PC-3 (cell line): ENCODE measurements around the gene MGAT4A. TPM values are rescaled to one million over a fixed set of nuclear protein-coding genes. Genes with fewer than 3 reads are reported as not detected.

Experiments
- ATAC-seq: fragments of 200-7000 bp; cut with Tn5 transposase; 2 replicates; pipeline ENCODE4 v1.9.1; 2020; ENCODE audit warnings: mild to moderate bottlenecking, moderate library complexity
- BruUV-seq: library from RNA; stranded (reverse); fragments of 400-500 nt; replicated peaks from 2 replicates; lab custom pipeline; 2021; lab: Mats Ljungman, UMichigan
- CTCF ChIA-PET: fragments of 300-600 bp; sonication (Branson Sonifier 250); formaldehyde crosslinking; loops from one replicate; lab custom pipeline; 2022; ENCODE audit warnings: antibody characterized with exemption; lab: Charles Lee
- POLR2A ChIA-PET: fragments of 300-600 bp; sonication (Branson Sonifier 250); formaldehyde crosslinking; loops from one replicate; lab custom pipeline; 2022; ENCODE audit warnings: antibody characterized with exemption; ENCODE audit not compliant: unreplicated experiment; lab: Charles Lee
- DNase-seq: peaks from one replicate; pipeline ENCODE4 v3.0.0-alpha.2; 2015
- H2AFZ ChIP-seq: fragments of 300-600 bp; sonication (generic); 2 replicates; pipeline ENCODE4 v1.6.0; 2016; ENCODE audit warnings: antibody characterized with exemption, low read length
- H3F3A ChIP-seq: fragments of 300-600 bp; sonication (generic); one replicate; pipeline ENCODE4 v1.6.0; 2017; ENCODE audit warnings: antibody characterized with exemption, low read length, control low read depth, mild to moderate bottlenecking; ENCODE audit not compliant: unreplicated experiment
- H3K27ac ChIP-seq: fragments of 300-600 bp; sonication (generic); 2 replicates; pipeline ENCODE4 v1.5.1; 2016; ENCODE audit warnings: mild to moderate bottlenecking, low read length
- H3K27me3 ChIP-seq: fragments of 300-600 bp; sonication (generic); 2 replicates; pipeline ENCODE4 v1.6.1; 2016; ENCODE audit warnings: low read length, mixed read lengths
- H3K36me3 ChIP-seq: fragments of 300-600 bp; sonication (generic); 2 replicates; pipeline ENCODE4 v1.6.1; 2016; ENCODE audit warnings: low read depth, mixed run types, low read length, mixed read lengths
- H3K4me1 ChIP-seq: fragments of 300-600 bp; sonication (generic); 2 replicates; pipeline ENCODE4 v1.5.1; 2016; ENCODE audit warnings: low read length; ENCODE audit not compliant: insufficient read depth
- H3K4me2 ChIP-seq: fragments of 300-600 bp; sonication (generic); 2 replicates; pipeline ENCODE4 v1.6.0; 2016; ENCODE audit warnings: low read length
- H3K4me3 ChIP-seq: fragments of 300-600 bp; sonication (generic); 2 replicates; pipeline ENCODE4 v1.5.1; 2016; ENCODE audit warnings: mild to moderate bottlenecking, low read length, mixed read lengths
- H3K79me2 ChIP-seq: fragments of 300-600 bp; sonication (generic); 2 replicates; pipeline ENCODE4 v1.6.1; 2017; ENCODE audit warnings: low read length, mixed read lengths
- H3K9ac ChIP-seq: fragments of 300-600 bp; sonication (generic); 2 replicates; pipeline ENCODE4 v1.6.0; 2016; ENCODE audit warnings: mild to moderate bottlenecking, low read length
- H3K9me2 ChIP-seq: fragments of 300-600 bp; sonication (generic); replicated peaks from 2 replicates; pipeline ENCODE4 v1.6.1; 2016; ENCODE audit warnings: mixed run types, low read length, mixed read lengths
- H3K9me3 ChIP-seq: fragments of 300-600 bp; sonication (generic); 2 replicates; pipeline ENCODE4 v1.6.1; 2016; ENCODE audit warnings: low read length, mixed read lengths
- H4K20me1 ChIP-seq: fragments of 300-600 bp; sonication (generic); 2 replicates; pipeline ENCODE4 v1.6.1; 2016; ENCODE audit warnings: low read length, mixed read lengths
- CTCF ChIP-seq: fragments of 300-600 bp; sonication (generic); conservative IDR thresholded peaks from 2 replicates; pipeline ENCODE4 v1.5.1; 2017; ENCODE audit warnings: antibody characterized with exemption, low read depth, mild to moderate bottlenecking, low read length
- EZH2 ChIP-seq: fragments of 300-600 bp; sonication (generic); IDR thresholded peaks from one replicate; pipeline ENCODE4 v1.6.1; 2017; ENCODE audit warnings: antibody characterized with exemption, mild to moderate bottlenecking, low read length; ENCODE audit not compliant: unreplicated experiment
- EZH2phosphoT487 ChIP-seq: fragments of 300-600 bp; sonication (generic); IDR thresholded peaks from 2 replicates; pipeline ENCODE4 v1.6.1; 2018; ENCODE audit warnings: mild to moderate bottlenecking, antibody characterized with exemption, low read length, borderline replicate concordance
- intact Hi-C: fragments of 100-400 bp; cut with micrococcal nuclease; formaldehyde crosslinking; loops from 2 replicates; pipeline ENCODE4 v1.9.0; 2023
- total RNA-seq: library from RNA; depleted of rRNA; stranded (reverse); fragments of >200 nt; gene quantifications from 2 replicates; pipeline ENCODE4 v1.2.3, GENCODE V29; 2014

MGAT4A gene
- total RNA-seq, 1 experiment from 2014 or later = 6.1 TPM

- TF ChIP-seq EZH2 (no peak), CTCF (no peak), EZH2phosphoT487 (no peak)
- CTCF ChIA-PET = no interaction called here
- Histone ChIP-seq H3F3A (no peaks in the 10 kb centered on the region), H3K9me3 (no peaks in the 10 kb centered on the region), H3K36me3 (no peaks in the 10 kb centered on the region), H3K4me3 (no peak overlapping the region), H3K27ac (no peak overlapping the region), H3K27me3 (no peaks in the 10 kb centered on the region), H2AFZ (no peak overlapping the region), H4K20me1 (no peaks in the 10 kb centered on the region), H3K79me2 (no peaks in the 10 kb centered on the region), H3K9ac (no peak overlapping the region), H3K4me2 (no peak overlapping the region), H3K9me2 (no peaks in the 10 kb centered on the region), H3K4me1 (peaks cover 3% of the 10 kb centered on the region; the same call in 1 of the 2 replicates)
- DNase-seq = no peak
- intact Hi-C loops = no loop called here
- POLR2A ChIA-PET = no interaction called here
- ATAC-seq = no peak
- no TSS peak for BruUV-seq
These were observed 45.2 kb upstream of the MGAT4A start for GRCh38 chr2:98776136-98776535.

- no peaks in the 10 kb centered on the region for H3K9me3 ChIP-seq
- H3K36me3 ChIP-seq = no peaks in the 10 kb centered on the region
- no peak overlapping the region for H3K4me3 ChIP-seq
- no peak overlapping the region for H3K27ac ChIP-seq
- CTCF ChIA-PET = no interaction called here
- no peak overlapping the region for H3K4me2 ChIP-seq
- POLR2A ChIA-PET = no interaction called here
- no peaks in the 10 kb centered on the region for H3K27me3 ChIP-seq
- no peak overlapping the region for H3K9ac ChIP-seq
- H3F3A ChIP-seq = no peaks in the 10 kb centered on the region
- intact Hi-C loops = no loop called here
- no peaks in the 10 kb centered on the region for H4K20me1 ChIP-seq
- ATAC-seq (no peak), DNase-seq (no peak)
- H2AFZ ChIP-seq = no peak overlapping the region
- no peaks in the 10 kb centered on the region for H3K79me2 ChIP-seq
- BruUV-seq = no TSS peak
- H3K9me2 ChIP-seq = no peaks in the 10 kb centered on the region
- peaks cover 3% of the 10 kb centered on the region; the same call in 1 of the 2 replicates for H3K4me1 ChIP-seq
- TF ChIP-seq EZH2phosphoT487 (no peak), EZH2 (no peak), CTCF (no peak)
These were observed 44.4 kb upstream of the MGAT4A start for GRCh38 chr2:98775146-98775986.

GRCh38 chr2:98773907-98774306 lies 43.0 kb upstream of the MGAT4A start:
- H3K36me3 ChIP-seq = no peaks in the 10 kb centered on the region
- H2AFZ ChIP-seq = no peak overlapping the region
- H3K27ac ChIP-seq = no peak overlapping the region
- POLR2A ChIA-PET = no interaction called here
- H3K9me2 ChIP-seq = no peaks in the 10 kb centered on the region
- H3K4me1 ChIP-seq = peaks cover 11% of the 10 kb centered on the region
- no peaks in the 10 kb centered on the region for H3K79me2 ChIP-seq
- CTCF ChIA-PET = no interaction called here
- no peak for DNase-seq
- ATAC-seq = no peak
- H3K4me3 ChIP-seq = no peak overlapping the region
- no peak overlapping the region for H3K4me2 ChIP-seq
- no peak for TF ChIP-seq EZH2
- TF ChIP-seq EZH2phosphoT487 = no peak
- no peak for TF ChIP-seq CTCF
- H3K9ac ChIP-seq = no peak overlapping the region
- H3K9me3 ChIP-seq = no peaks in the 10 kb centered on the region
- H3F3A ChIP-seq = no peaks in the 10 kb centered on the region
- no peaks in the 10 kb centered on the region for H4K20me1 ChIP-seq
- H3K27me3 ChIP-seq = no peaks in the 10 kb centered on the region
- BruUV-seq = no TSS peak
- intact Hi-C loops = no loop called here
